H9 (cell line): ENCODE data around the gene MRPS18A. TPM values are rescaled to one million over a fixed set of nuclear protein-coding genes. Genes with fewer than 3 reads are reported as not detected.
A peak's percentile ranks its signal among the peaks of the same experiment; 100 is the strongest.
"Not testable (repeated sequence)": the region's sequence is repeated elsewhere in the genome, so short reads cannot be mapped to it uniquely, and the experiment has no call there.

Experiments
- DNase-seq: peaks from one replicate; pipeline ENCODE4 v3.0.0-alpha.2; 2017
- H2AFZ ChIP-seq: one replicate; pipeline ENCODE4 v1.6.1; 2013; ENCODE audit warnings: mild to moderate bottlenecking, low read length, control low read depth, moderate library complexity
- H2AK5ac ChIP-seq: 2 replicates; pipeline ENCODE4 v1.6.1; 2013; ENCODE audit warnings: low read length, control low read depth, mixed read lengths; ENCODE audit not compliant: insufficient read length
- H2BK120ac ChIP-seq: one replicate; pipeline ENCODE4 v1.6.1; 2013; ENCODE audit warnings: low read depth, mild to moderate bottlenecking, low read length, control low read depth, inconsistent platforms; ENCODE audit not compliant: poor library complexity, severe bottlenecking
- H2BK12ac ChIP-seq: 2 replicates; pipeline ENCODE4 v1.6.1; 2013; ENCODE audit warnings: low read length, control low read depth, mixed read lengths, low read depth; ENCODE audit not compliant: insufficient read length
- H2BK15ac ChIP-seq: 2 replicates; pipeline ENCODE4 v1.6.1; 2013; ENCODE audit warnings: low read depth, low read length, control low read depth
- H2BK20ac ChIP-seq: one replicate; pipeline ENCODE4 v1.6.1; 2013; ENCODE audit warnings: low read depth, mild to moderate bottlenecking, low read length, control low read depth, inconsistent platforms; ENCODE audit not compliant: poor library complexity, severe bottlenecking
- H2BK5ac ChIP-seq: 2 replicates; pipeline ENCODE4 v1.6.1; 2013; ENCODE audit warnings: low read length, control low read depth, mixed read lengths; ENCODE audit not compliant: insufficient read length
- H3K14ac ChIP-seq: 2 replicates; pipeline ENCODE4 v1.6.1; 2013; ENCODE audit warnings: low read length, control low read depth; ENCODE audit not compliant: insufficient read depth
- H3K18ac ChIP-seq: 2 replicates; pipeline ENCODE4 v1.6.1; 2013; ENCODE audit warnings: low read depth, mild to moderate bottlenecking, mixed read lengths, low read length, control low read depth; ENCODE audit not compliant: insufficient read length
- H3K23ac ChIP-seq: 2 replicates; pipeline ENCODE4 v1.6.1; 2013; ENCODE audit warnings: low read length, control low read depth, mixed read lengths, low read depth; ENCODE audit not compliant: insufficient read length
- H3K23me2 ChIP-seq: 2 replicates; pipeline ENCODE4 v1.6.1; 2013; ENCODE audit warnings: low read depth, mild to moderate bottlenecking, mixed read lengths, low read length, control low read depth; ENCODE audit not compliant: insufficient read length, poor library complexity, severe bottlenecking
- H3K27ac ChIP-seq: 2 replicates; pipeline ENCODE4 v1.5.1; 2013; ENCODE audit warnings: low read length, control low read depth, mixed read lengths, low read depth; ENCODE audit not compliant: insufficient read length
- H3K27me3 ChIP-seq: 2 replicates; pipeline ENCODE4 v1.6.1; 2013; ENCODE audit warnings: low read length, control low read depth, inconsistent platforms; ENCODE audit not compliant: insufficient read depth
- H3K4ac ChIP-seq: 2 replicates; pipeline ENCODE4 v1.6.1; 2013; ENCODE audit warnings: low read depth, mild to moderate bottlenecking, control low read depth, inconsistent platforms, low read length, moderate library complexity
- H3K4me1 ChIP-seq: 2 replicates; pipeline ENCODE4 v1.6.1; 2013; ENCODE audit warnings: low read length, control low read depth, inconsistent platforms; ENCODE audit not compliant: insufficient read depth
- H3K4me2 ChIP-seq: 2 replicates; pipeline ENCODE4 v1.6.1; 2013; ENCODE audit warnings: low read length, control low read depth, mixed read lengths; ENCODE audit not compliant: insufficient read length, insufficient read depth
- H3K56ac ChIP-seq: 2 replicates; pipeline ENCODE4 v1.6.1; 2013; ENCODE audit warnings: low read depth, mild to moderate bottlenecking, mixed read lengths, low read length, control low read depth; ENCODE audit not compliant: insufficient read length
- H3K79me1 ChIP-seq: 2 replicates; pipeline ENCODE4 v1.6.1; 2013; ENCODE audit warnings: low read depth, mild to moderate bottlenecking, moderate library complexity, low read length, control low read depth, inconsistent platforms; ENCODE audit not compliant: insufficient read depth, poor library complexity, severe bottlenecking
- H3K79me2 ChIP-seq: 2 replicates; pipeline ENCODE4 v1.6.1; 2013; ENCODE audit warnings: low read length, control low read depth, inconsistent platforms; ENCODE audit not compliant: insufficient read depth
- H3K9ac ChIP-seq: 2 replicates; pipeline ENCODE4 v1.6.1; 2013; ENCODE audit warnings: low read length, control low read depth, mixed read lengths; ENCODE audit not compliant: insufficient read length; ENCODE audit errors: extremely low read depth
- H3K9me3 ChIP-seq: one replicate; pipeline ENCODE4 v1.6.1; 2013; ENCODE audit warnings: low read depth, low read length, inconsistent platforms; ENCODE audit not compliant: control insufficient read depth
- H3T11ph ChIP-seq: one replicate; pipeline ENCODE4 v1.6.1; 2013; ENCODE audit warnings: mild to moderate bottlenecking, low read length, control low read depth, inconsistent platforms
- H4K20me1 ChIP-seq: one replicate; pipeline ENCODE4 v1.6.1; 2013; ENCODE audit not compliant: control insufficient read depth, insufficient read length, insufficient read depth
- H4K5ac ChIP-seq: 2 replicates; pipeline ENCODE4 v1.6.1; 2013; ENCODE audit warnings: low read depth, mild to moderate bottlenecking, mixed read lengths, low read length, control low read depth; ENCODE audit not compliant: insufficient read length
- H4K8ac ChIP-seq: replicated peaks from 2 replicates; pipeline ENCODE4 v1.6.1; 2013; ENCODE audit warnings: low read length, control low read depth, mixed read lengths, low read depth; ENCODE audit not compliant: insufficient read length
- H4K91ac ChIP-seq: 2 replicates; pipeline ENCODE4 v1.6.1; 2013; ENCODE audit warnings: low read depth, mild to moderate bottlenecking, moderate library complexity, mixed read lengths, low read length, control low read depth; ENCODE audit not compliant: insufficient read length
- H3K27ac Mint-ChIP-seq, 3 experiments: 2 replicates in 2 of 3; 3 replicates in 1 of 3; pipeline ENCODE4 v1.8.0; 2020 to 2021; ENCODE audit warnings: mixed read lengths in 3 of 3, mild to moderate bottlenecking in 1 of 3, moderate library complexity in 1 of 3
- H3K27me3 Mint-ChIP-seq: 2 replicates; pipeline ENCODE4 v1.8.0; 2021; ENCODE audit warnings: low read depth, mild to moderate bottlenecking, moderate library complexity, mixed read lengths
- H3K36me3 Mint-ChIP-seq, 3 experiments: 2 replicates in 2 of 3; 3 replicates in 1 of 3; pipeline ENCODE4 v1.8.0; 2020 to 2021; ENCODE audit warnings: low read depth in 3 of 3, mixed read lengths in 3 of 3; ENCODE audit not compliant: insufficient read depth in 1 of 3
- H3K4me1 Mint-ChIP-seq, 2 experiments: 2 replicates each; pipeline ENCODE4 v1.8.0; 2020; ENCODE audit warnings: mixed read lengths in 2 of 2
- H3K4me3 Mint-ChIP-seq, 2 experiments: 2 replicates in 1 of 2; 3 replicates in 1 of 2; pipeline ENCODE4 v1.8.0; 2020 to 2021; ENCODE audit warnings: mild to moderate bottlenecking in 2 of 2, mixed read lengths in 2 of 2, moderate library complexity in 1 of 2
- H3K9me3 Mint-ChIP-seq, 2 experiments: 2 replicates in 1 of 2; 3 replicates in 1 of 2; pipeline ENCODE4 v1.8.0; 2020; ENCODE audit warnings: mild to moderate bottlenecking in 2 of 2, mixed read lengths in 2 of 2, moderate library complexity in 1 of 2
- CTCF ChIP-seq: fragments of 200-600 bp; sonication (generic); conservative IDR thresholded peaks from 3 replicates; pipeline ENCODE4 v1.8.0; 2021; ENCODE audit warnings: antibody characterized with exemption, mild to moderate bottlenecking
- WGBS: extraction: QIAGEN DNeasy Blood & Tissue Kit; methylation state at CpG from one replicate; pipeline ENCODE4 v1.1.7; 2013; ENCODE audit warnings: missing lambda C conversion rate, low lambda C conversion rate, mixed read lengths; ENCODE audit not compliant: insufficient read length; ENCODE audit errors: extremely low coverage; 5-methylcytosine and 5-hydroxymethylcytosine counted together
- total RNA-seq: library from RNA; stranded (reverse); gene quantifications from 2 replicates; pipeline ENCODE4 v1.2.1, GENCODE V29; 2021

MRPS18A gene
- total RNA-seq, 1 experiment from 2014 or later = 65.1 TPM

- Histone ChIP-seq H2BK20ac (no peak overlapping the region), H3T11ph (no peak overlapping the region), H3K79me2 (peaks cover 9% of the 10 kb centered on the region; the same call in 1 of the 2 replicates), H3K23me2 (peaks cover 6% of the 10 kb centered on the region), H2BK5ac (no peak overlapping the region), H3K14ac (no peak overlapping the region), H4K8ac (no peak overlapping the region), H2BK12ac (no peak overlapping the region), H3K18ac (no peak overlapping the region), H3K9me3 (no peaks in the 10 kb centered on the region), H3K27me3 (no peaks in the 10 kb centered on the region), H3K79me1 (peaks cover 3% of the 10 kb centered on the region), H2BK15ac (no peak overlapping the region), H3K4me1 (no peaks in the 10 kb centered on the region; the same call in 1 of the 2 replicates), H4K91ac (no peak overlapping the region), H2AK5ac (no peak overlapping the region), H4K5ac (no peak overlapping the region), H3K4me2 (no peak overlapping the region), H3K4ac (no peak overlapping the region), H3K27ac (no peak overlapping the region), H3K9ac (no peak overlapping the region), H4K20me1 (no peaks in the 10 kb centered on the region), H3K23ac (no peak overlapping the region), H2AFZ (no peak overlapping the region), H3K56ac (no peak overlapping the region), H2BK120ac (no peak overlapping the region)
- DNase-seq = no peak
- TF ChIP-seq CTCF = no peak
- Mint-ChIP-seq H3K9me3 (no peaks in the 10 kb centered on the region; a peak in 1 of 5 replicates), H3K4me1 (peaks cover 27 to 28% of the 10 kb centered on the region in 2 experiments), H3K4me3 (peak overlapping the region; percentile 94 to 96; a peak in 4 of 5 replicates), H3K36me3 (peaks cover 9 to 33% (median 28%) of the 10 kb centered on the region in 3 experiments; a peak in 6 of 7 replicates), H3K27ac (peak overlapping the region in 1 of 3 experiments; percentile 97; a peak in 1 of 7 replicates), H3K27me3 (no peaks in the 10 kb centered on the region)
- WGBS = no CpG with 5 or more reads among the region's 9 CpGs
Observed at GRCh38 chr6:43634702-43635303, 52.8 kb downstream of the MRPS18A start.

GRCh38 chr6:43633002-43633401 is 54.6 kb downstream of the MRPS18A start:
- H3K9me3 ChIP-seq, H3K27me3 ChIP-seq, H3K79me1 ChIP-seq, H2BK12ac ChIP-seq, H3K9ac ChIP-seq, H4K20me1 ChIP-seq, H3K27ac ChIP-seq, H2BK5ac ChIP-seq, H3K18ac ChIP-seq, H2BK15ac ChIP-seq, H3K9me3 Mint-ChIP-seq, DNase-seq, H3K4me1 ChIP-seq, H4K8ac ChIP-seq, H3K27me3 Mint-ChIP-seq, H3K4me2 ChIP-seq, H4K5ac ChIP-seq, H3K23ac ChIP-seq, H3K14ac ChIP-seq, H3T11ph ChIP-seq, H4K91ac ChIP-seq, H2AK5ac ChIP-seq, H2BK20ac ChIP-seq, H3K27ac Mint-ChIP-seq, H3K4me3 Mint-ChIP-seq, H2AFZ ChIP-seq, H3K4ac ChIP-seq, H3K56ac ChIP-seq, H3K79me2 ChIP-seq, H2BK120ac ChIP-seq: not testable (repeated sequence)
- WGBS = no CpG with 5 or more reads among the region's 7 CpGs
- Mint-ChIP-seq H3K4me1 (peaks cover 24 to 25% of the 10 kb centered on the region in 2 experiments), H3K36me3 (peaks cover 4 to 19% (median 17%) of the 10 kb centered on the region in 3 experiments; a peak in 5 of 7 replicates)
- H3K23me2 ChIP-seq = peaks cover 14% of the 10 kb centered on the region
